ENCODE data around the gene DAND5.
A peak's percentile ranks its signal among the peaks of the same experiment; 100 is the strongest.

The DAND5 gene

DNA sequence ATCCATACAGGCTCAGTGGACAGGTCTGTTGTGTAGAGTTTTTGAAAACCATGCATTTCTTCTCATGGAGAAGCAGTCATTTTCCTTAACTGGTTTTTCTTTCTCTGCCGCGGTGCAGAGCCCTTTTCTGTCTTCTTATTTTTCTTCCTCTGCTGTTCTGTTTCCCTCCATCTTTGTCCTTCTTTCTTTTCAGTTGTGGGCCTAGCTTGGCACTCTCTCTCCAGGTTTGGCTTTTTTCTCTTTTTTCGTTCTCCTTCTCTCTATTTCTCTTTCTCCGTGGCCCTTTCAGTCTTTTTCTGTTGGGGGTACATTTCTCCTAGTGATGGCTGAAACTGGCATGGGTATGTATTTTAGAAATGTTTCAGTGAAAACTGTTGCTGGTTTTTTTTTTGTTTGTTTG lies 50.0 kb downstream of the DAND5 start:
- no peak for DNase-seq

DNA sequence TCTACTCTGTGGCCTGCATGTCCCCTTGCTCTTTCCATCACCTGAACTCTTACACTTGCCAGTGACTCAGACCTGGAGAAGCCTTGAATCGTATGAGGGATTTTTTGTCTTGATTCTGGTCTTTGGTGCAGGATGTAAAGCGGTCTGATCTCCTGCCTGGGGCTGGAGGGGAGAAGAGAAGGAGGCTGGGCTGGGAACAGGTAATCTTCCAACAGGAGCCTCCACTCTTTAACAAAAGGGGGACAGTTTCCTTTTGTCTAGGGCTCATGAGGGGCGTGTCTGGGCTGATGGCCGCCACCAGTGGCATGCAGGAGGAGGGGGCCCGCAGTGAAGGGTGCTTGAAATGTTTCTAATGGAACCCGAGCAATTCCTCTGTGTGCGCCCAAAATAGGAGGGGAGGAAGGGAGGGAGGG lies 50.6 kb downstream of the DAND5 start:
- no peak for DNase-seq

DNA sequence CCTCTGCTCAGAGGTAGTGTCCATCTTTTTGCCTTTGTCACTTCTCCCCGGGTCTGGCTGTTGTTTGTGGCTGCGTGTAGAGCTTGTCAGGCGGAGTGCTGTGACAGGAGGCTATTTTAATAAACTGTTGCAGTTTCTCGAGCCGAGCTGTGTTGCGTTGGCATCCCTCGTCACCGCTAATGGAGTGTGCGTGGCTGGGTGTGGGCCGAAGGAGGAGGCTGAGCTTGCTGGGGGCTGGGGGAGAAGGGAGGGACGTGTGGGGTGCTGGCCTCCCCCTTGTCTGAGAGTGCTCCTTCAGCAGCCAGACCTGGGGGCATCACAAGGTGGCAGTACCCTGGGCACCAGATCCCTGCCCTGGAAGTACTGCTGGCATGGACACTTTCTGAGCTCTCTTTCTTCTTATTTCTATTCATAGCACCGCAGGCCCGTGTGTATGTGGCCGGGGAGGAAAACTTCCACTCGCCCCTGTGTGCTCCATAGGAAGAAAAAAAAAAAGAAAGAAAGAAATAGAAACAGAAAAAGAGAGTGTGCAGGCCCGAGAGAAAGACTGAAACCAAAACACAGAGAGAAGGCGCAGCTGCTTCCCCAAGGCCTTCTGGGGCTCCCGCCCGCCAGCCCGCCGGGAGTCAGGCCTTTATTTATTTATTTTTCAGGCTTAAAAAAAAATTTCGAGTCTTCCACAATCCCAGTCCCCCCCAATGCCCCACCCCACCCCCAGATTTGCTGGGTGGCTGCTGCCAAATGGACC lies 52.9 kb downstream of the DAND5 start:
- DNase-seq = peak in 37 of 58 donors; percentile 30 to 88 (median 55)

DNA sequence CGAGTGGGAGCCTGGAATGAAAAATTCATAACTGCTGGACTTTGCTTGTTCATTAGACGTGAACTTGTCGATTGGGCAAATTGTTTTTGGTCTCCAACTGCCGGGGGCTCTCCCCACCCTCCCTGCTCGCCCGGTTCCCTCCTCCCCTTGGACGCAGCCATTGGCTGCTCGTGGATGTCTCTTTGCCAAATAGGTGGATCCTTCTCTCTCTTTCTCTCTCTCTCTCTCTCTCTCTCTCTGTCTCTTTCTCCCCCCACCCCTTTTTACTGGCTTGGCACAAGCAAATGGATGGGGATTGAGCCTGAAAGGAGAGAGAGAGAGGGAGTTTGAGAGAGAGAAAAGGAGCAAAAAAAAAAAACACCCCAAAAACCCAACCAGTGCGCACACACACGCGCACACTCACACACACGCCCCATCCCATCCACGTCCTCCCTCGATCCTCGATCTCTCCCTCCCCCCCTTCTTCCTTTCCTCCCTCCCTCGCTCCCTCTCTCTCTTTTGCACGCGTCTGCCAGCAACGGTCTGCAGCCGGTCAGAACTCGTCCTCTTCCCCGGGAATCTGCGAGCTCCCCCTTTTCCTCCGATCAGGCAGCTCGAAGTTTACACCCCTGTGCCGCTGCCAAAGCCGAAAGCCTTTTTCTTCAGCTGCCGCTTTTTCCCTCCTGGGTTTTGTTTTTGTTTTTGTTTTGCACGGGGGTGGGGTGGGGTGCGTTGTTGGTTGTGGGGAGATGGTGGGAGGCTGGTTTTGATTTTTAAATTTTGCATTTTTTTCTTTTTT lies 53.7 kb downstream of the DAND5 start:
- DNase-seq = peak; percentile 23 to 91 (median 82)

DNA sequence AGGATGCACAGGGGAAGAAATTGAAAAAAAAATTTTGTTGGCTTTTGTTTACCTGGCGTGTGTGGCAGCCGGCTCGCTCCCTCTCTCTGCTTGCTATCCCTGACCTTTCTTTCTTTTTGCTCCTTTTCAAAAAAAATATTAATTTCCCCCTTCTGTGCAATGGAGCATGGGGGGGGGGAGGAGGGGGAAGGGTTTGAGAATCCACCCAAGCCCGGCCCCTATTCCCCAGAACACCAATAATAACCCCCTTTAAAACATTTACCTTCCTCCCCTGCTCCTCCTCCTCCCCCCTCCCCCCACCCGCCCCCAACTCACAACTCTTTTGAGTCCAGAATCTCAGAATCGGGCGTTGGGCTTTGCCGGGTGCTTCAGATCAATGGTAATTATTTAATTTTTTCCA lies 54.3 kb downstream of the DAND5 start:
- peak in 1 of 58 donors; percentile 33 for DNase-seq
